NT2/D1 (cell line): ENCODE results near the gene CCSER1.

Source experiments
- YY1 ChIP-seq: IDR thresholded peaks from 2 replicates; pipeline ENCODE4 v1.6.1; 2011; ENCODE audit not compliant: insufficient read length, insufficient read depth
- ZNF274 ChIP-seq: IDR thresholded peaks from 2 replicates; pipeline ENCODE4 v1.6.1; 2011; ENCODE audit warnings: mild to moderate bottlenecking, low read depth, low read length

GRCh38 chr4:90727938-90728337, 600.7 kb downstream of the CCSER1 start:
- TF ChIP-seq YY1: no peak
- no peak for TF ChIP-seq ZNF274
